Type B pancreatic cell (in vitro differentiated cells): Measurements from ENCODE around the gene CXCL6. TPM values are rescaled to one million over a fixed set of nuclear protein-coding genes. Genes with fewer than 3 reads are reported as not detected.

Experiments used
- DNase-seq: peaks from one replicate; pipeline ENCODE4 v3.0.0; 2021; ENCODE audit warnings: mixed read lengths; ENCODE audit not compliant: unreplicated experiment; ENCODE audit errors: extremely low spot score
- H3K27ac Mint-ChIP-seq: 2 replicates; pipeline ENCODE4 v1.8.0; 2021; ENCODE audit warnings: mild to moderate bottlenecking, mixed read lengths
- H3K27me3 Mint-ChIP-seq: 2 replicates; pipeline ENCODE4 v1.8.0; 2021; ENCODE audit warnings: mixed read lengths
- H3K36me3 Mint-ChIP-seq: 2 replicates; pipeline ENCODE4 v1.8.0; 2021; ENCODE audit warnings: mixed read lengths
- H3K4me1 Mint-ChIP-seq: one replicate; pipeline ENCODE4 v1.8.0; 2021; ENCODE audit warnings: mixed read lengths; ENCODE audit not compliant: unreplicated experiment
- H3K4me3 Mint-ChIP-seq: 2 replicates; pipeline ENCODE4 v1.8.0; 2021; ENCODE audit warnings: mild to moderate bottlenecking, mixed read lengths
- H3K9me3 Mint-ChIP-seq: 2 replicates; pipeline ENCODE4 v1.8.0; 2021; ENCODE audit warnings: mixed read lengths
- CTCF ChIP-seq: fragments of 200-600 bp; sonication (generic); conservative IDR thresholded peaks from 2 replicates; pipeline ENCODE4 v1.5.0; 2021; ENCODE audit warnings: antibody characterized with exemption, mild to moderate bottlenecking
- total RNA-seq: library from RNA; stranded (reverse); gene quantifications from 2 replicates; pipeline ENCODE4 v1.2.1, GENCODE V29; 2021; ENCODE audit warnings: low replicate concordance

Gene CXCL6
- total RNA-seq, 1 donor from 2014 or later = 1.9 TPM

GRCh38 chr4:73883306-73883705, 46.8 kb downstream of the CXCL6 start:
- peaks cover 7% of the 10 kb centered on the region for H3K4me1 Mint-ChIP-seq
- H3K27me3 Mint-ChIP-seq = peaks cover 12% of the 10 kb centered on the region
- no peak overlapping the region for H3K27ac Mint-ChIP-seq
- no peak for TF ChIP-seq CTCF
- no peak overlapping the region for H3K4me3 Mint-ChIP-seq
- no peaks in the 10 kb centered on the region for H3K36me3 Mint-ChIP-seq
- no peak for DNase-seq
- no peaks in the 10 kb centered on the region for H3K9me3 Mint-ChIP-seq

- H3K9me3 Mint-ChIP-seq = no peaks in the 10 kb centered on the region
- H3K27ac Mint-ChIP-seq = no peak overlapping the region
- no peak for DNase-seq
- no peak for TF ChIP-seq CTCF
- no peaks in the 10 kb centered on the region for H3K36me3 Mint-ChIP-seq
- peaks cover 14% of the 10 kb centered on the region for H3K27me3 Mint-ChIP-seq
- peaks cover 7% of the 10 kb centered on the region for H3K4me1 Mint-ChIP-seq
- H3K4me3 Mint-ChIP-seq = no peak overlapping the region
Measured at GRCh38 chr4:73885574-73886267, 49.2 kb downstream of the CXCL6 start.

Other genes starting within 250 kb of the CXCL6 start
- gene RASSF6, start 216.2 kb upstream of the CXCL6 start, total RNA-seq = 5.3 and 11.8 TPM in 2 replicates
- 2.7 and 3.3 TPM in 2 replicates for gene CXCL8, start 96.1 kb upstream of the CXCL6 start, total RNA-seq
- not detected in 2 replicates for gene PF4V1, start 16.6 kb downstream of the CXCL6 start, total RNA-seq
- gene CXCL1, start 32.7 kb downstream of the CXCL6 start, total RNA-seq = 3.8 and 5.7 TPM in 2 replicates
- gene PF4, start 145.3 kb downstream of the CXCL6 start, total RNA-seq = not detected in 2 replicates
- 0.60 TPM in 1 of 2 replicates, not detected in the other for gene PPBP, start 151.5 kb downstream of the CXCL6 start, total RNA-seq
- gene CXCL5, start 162.0 kb downstream of the CXCL6 start, total RNA-seq = 4.1 and 6.7 TPM in 2 replicates
- 5.2 and 5.9 TPM in 2 replicates for gene CXCL3, start 202.0 kb downstream of the CXCL6 start, total RNA-seq